AG04450 (cell line): ENCODE results near the gene WBP11. TPM values are rescaled to one million over a fixed set of nuclear protein-coding genes. Genes with fewer than 3 reads are reported as not detected.

Experiments used
- CTCF ChIA-PET: fragments of 300-600, 350-600 bp; formaldehyde crosslinking; extraction: SDS; loops from one replicate; lab custom pipeline; 2022; ENCODE audit warnings: antibody characterized with exemption, inconsistent platforms; lab: Charles Lee
- POLR2A ChIA-PET: fragments of 350-600 bp; formaldehyde crosslinking; extraction: SDS; loops from one replicate; lab custom pipeline; 2021; ENCODE audit warnings: antibody characterized with exemption, inconsistent platforms; lab: Yijun Ruan, JAX
- DNase-seq: peaks from one replicate; pipeline ENCODE4 v3.0.0-alpha.2; 2011; ENCODE audit warnings: low read depth, low spot score
- H3K27ac ChIP-seq: one replicate; pipeline ENCODE4 v1.5.1; 2012; ENCODE audit warnings: low read depth, low read length, control low read depth
- H3K27me3 ChIP-seq: one replicate; pipeline ENCODE4 v1.6.0; 2012; ENCODE audit warnings: low read length; ENCODE audit not compliant: control insufficient read depth, insufficient read depth
- H3K4me3 ChIP-seq: 2 replicates; pipeline ENCODE4 v1.5.1; 2011; ENCODE audit warnings: mild to moderate bottlenecking, low read depth, low read length, control low read depth
- H3K9me3 ChIP-seq: 2 replicates; pipeline ENCODE4 v1.5.1; 2012; ENCODE audit warnings: low read length; ENCODE audit not compliant: control insufficient read depth, insufficient read depth
- CTCF ChIP-seq: IDR thresholded peaks from 2 replicates; pipeline ENCODE4 v1.5.1; 2011; ENCODE audit warnings: low read depth, low read length, control low read depth, inconsistent platforms
- polyA plus RNA-seq: library from polyadenylated mRNA; depleted of rRNA; stranded (reverse); fragments of >200 nt; gene quantifications from 2 replicates; pipeline ENCODE4 v1.2.3, GENCODE V29; 2011

Gene WBP11
- polyA plus RNA-seq, 1 experiment: 16.5 TPM

GRCh38 chr12:14781563-14781962, 21.7 kb downstream of the WBP11 start:
- ChIA-PET CTCF (interaction anchor here (0.8 to 3.3 kb wide), 2 partner anchors 12 to 214 kb away, joined by 4 to 13 read pairs; no protein-coding TSS in a partner anchor), POLR2A (no interaction called here)
- Histone ChIP-seq H3K9me3 (no peaks in the 10 kb centered on the region), H3K4me3 (no peak overlapping the region), H3K27me3 (no peaks in the 10 kb centered on the region), H3K27ac (no peak overlapping the region)
- no peak for TF ChIP-seq CTCF
- no peak for DNase-seq

DNA sequence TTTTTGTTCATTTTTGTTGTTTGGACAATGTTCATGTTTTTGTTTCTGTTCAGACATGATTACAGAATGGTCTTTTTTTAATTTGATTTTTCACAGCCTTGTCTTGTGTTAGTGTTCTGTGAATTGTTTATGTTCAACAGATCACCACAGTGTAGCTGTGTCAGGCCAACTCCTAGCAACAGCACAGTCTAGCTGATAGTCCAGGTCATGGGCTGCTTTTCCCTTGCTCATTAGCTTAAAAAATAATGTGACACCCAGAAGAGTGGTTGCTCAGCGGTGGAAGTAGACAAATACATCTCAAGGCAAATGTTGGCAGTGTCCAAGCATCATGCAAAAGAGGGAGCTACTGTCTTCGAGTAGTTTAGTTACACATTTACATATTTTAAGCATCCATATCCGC, 22.4 kb downstream of the WBP11 start:
- no peak for DNase-seq
- POLR2A ChIA-PET: no interaction called here
- H3K27ac ChIP-seq: no peak overlapping the region
- H3K27me3 ChIP-seq: no peaks in the 10 kb centered on the region
- no peaks in the 10 kb centered on the region for H3K9me3 ChIP-seq
- TF ChIP-seq CTCF: no peak
- CTCF ChIA-PET: interaction anchor here (0.7 to 3.3 kb wide), 3 partner anchors 11 to 215 kb away, joined by 3 to 13 read pairs (median 4); no protein-coding TSS in a partner anchor
- no peak overlapping the region for H3K4me3 ChIP-seq

DNA sequence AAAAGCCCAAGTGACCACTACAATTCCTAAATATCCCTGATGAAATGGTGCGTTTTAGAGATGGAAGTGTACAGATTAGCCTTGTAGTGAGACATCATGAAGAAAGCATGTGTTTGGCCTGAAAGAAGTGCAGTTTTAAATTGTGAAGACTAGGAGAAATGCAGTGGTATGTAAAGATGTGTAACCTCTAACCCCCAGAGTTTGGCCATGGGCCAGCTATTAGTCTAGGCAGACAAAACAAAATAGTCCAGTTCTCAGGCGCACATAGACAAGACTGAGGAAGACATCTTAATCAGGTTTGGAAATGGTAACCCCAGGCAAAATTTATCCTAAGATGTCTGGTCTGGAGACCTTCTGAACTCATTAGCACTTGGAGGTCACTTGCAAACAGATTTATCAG, 23.4 kb downstream of the WBP11 start:
- Histone ChIP-seq H3K4me3 (no peak overlapping the region), H3K9me3 (peaks cover 2% of the 10 kb centered on the region; the same call in 1 of the 2 replicates), H3K27ac (no peak overlapping the region), H3K27me3 (no peaks in the 10 kb centered on the region)
- DNase-seq: no peak
- CTCF ChIA-PET: interaction anchor here (3.3 kb wide), 1 partner anchor 10 kb away, joined by 13 read pairs; no protein-coding TSS in a partner anchor
- TF ChIP-seq CTCF: no peak
- POLR2A ChIA-PET: no interaction called here

DNA sequence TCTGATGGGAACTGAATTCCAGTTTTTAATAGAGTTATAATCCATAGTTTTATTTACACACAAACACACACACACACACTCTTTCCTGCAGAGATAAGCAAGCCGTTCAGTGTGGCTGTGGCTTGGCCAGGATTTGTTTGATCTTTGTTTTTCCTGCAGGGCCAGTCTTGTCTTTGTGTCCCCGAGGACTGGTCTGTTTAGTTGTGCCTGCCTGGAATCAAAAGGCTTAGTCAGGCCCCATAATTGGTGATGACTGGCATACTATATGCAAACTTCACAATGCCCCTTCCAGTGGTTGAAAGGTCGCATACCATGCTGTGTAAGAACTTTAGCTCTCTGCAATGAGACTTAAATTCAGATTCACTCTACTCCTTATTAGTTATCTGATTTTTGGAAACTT, 26.0 kb downstream of the WBP11 start:
- TF ChIP-seq CTCF: no peak
- DNase-seq: no peak
- no peak overlapping the region for H3K4me3 ChIP-seq

DNA sequence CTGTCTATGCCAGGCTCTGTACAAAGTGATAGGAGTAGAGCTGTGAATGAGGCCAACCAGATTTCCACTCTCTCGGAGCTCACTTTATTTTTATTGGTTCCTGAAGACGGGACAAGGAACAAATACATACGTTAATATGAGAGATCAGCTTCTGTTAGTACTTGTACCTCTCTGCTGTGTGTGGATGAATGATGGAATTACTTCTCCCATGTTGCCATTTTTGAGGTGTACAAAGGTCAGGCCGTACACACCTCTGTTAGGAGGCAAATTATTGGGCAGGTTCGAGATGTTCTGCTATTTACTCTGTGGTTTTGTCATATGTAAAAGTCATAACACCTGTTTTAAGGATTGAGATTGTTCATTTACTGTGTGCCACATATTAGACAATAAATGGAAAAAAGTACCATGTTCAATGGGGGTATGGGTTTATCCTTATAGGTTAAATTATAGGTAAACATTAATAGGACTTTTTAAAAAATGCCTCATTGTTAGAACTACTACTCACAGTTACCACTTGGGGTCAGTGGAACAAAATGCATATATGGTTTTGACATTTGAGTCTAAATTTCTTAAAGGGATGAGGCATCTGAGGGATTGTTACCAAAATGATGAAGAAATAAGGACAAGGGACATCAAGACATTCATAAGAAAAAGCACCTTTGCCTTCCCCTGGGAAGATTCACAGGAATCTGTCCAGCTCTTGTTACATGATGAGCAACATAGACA, 26.9 kb downstream of the WBP11 start:
- peak; percentile 33; the same call in 1 of the 2 replicates for TF ChIP-seq CTCF
- Histone ChIP-seq H3K4me3 (no peak overlapping the region), H3K9me3 (peaks cover 8% of the 10 kb centered on the region), H3K27ac (no peak overlapping the region), H3K27me3 (no peaks in the 10 kb centered on the region)
- no peak for DNase-seq
- ChIA-PET CTCF (interaction anchor here (1.1 to 5.2 kb wide), 4 partner anchors 8 to 220 kb away, joined by 3 to 27 read pairs (median 4); no protein-coding TSS in a partner anchor), POLR2A (no interaction called here)

More for the DNA sequence above, 26.0 kb downstream of the WBP11 start:
- H3K27ac ChIP-seq: no peak overlapping the region
- no peaks in the 10 kb centered on the region for H3K27me3 ChIP-seq
- CTCF ChIA-PET: interaction anchor here (1.9 to 5.2 kb wide), 2 partner anchors 219 to 444 kb away, joined by 3 to 27 read pairs; partner anchors contain the start of gene RERG
- POLR2A ChIA-PET: no interaction called here
- peaks cover 8% of the 10 kb centered on the region for H3K9me3 ChIP-seq
